Measurements from ENCODE around the gene RETNLB. TPM values are rescaled to one million over a fixed set of nuclear protein-coding genes. Genes with fewer than 3 reads are reported as not detected.

RETNLB gene
- total RNA-seq, 2 experiments from 2014 or later: not detected

DNA sequence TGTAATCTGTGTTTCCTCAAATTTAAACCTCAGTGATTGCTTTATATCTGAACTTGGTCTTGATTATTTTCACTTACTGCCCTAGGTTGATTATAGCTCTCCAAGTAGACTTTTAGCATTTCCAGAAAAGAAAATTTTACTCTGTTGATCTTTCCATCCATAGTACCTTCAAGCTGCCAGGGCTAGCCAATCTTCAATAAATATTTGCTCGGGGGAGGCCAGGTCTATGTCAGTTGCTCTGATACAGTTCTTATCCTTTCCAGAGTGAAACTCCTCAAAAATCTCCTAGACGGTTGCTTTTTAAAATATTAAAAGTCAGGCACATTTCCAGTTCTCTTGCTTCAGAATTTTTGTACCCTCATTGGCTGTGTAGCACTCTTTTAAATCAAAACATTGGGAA lies 38.8 kb downstream of the RETNLB start:
- Mint-ChIP-seq H3K9me3 (no peaks in the 10 kb centered on the region), H3K27ac (no peak overlapping the region), H3K27me3 (no peaks in the 10 kb centered on the region), H3K36me3 (ENCODE audit: low read depth) (no peaks in the 10 kb centered on the region), H3K4me1 (ENCODE audit: low read depth) (no peaks in the 10 kb centered on the region), H3K4me3 (no peak overlapping the region)
- H3K27me3 ChIP-seq (ENCODE audit: control insufficient read depth in 1 of 2, insufficient read depth in 2 of 2, low read length in 2 of 2): no peaks in the 10 kb centered on the region
- no peak overlapping the region for H3K4me3 ChIP-seq (ENCODE audit: low read length)
- no peaks in the 10 kb centered on the region for H3K36me3 ChIP-seq (ENCODE audit: insufficient read depth, low read length)
- no peak overlapping the region for H3K27ac ChIP-seq (ENCODE audit: low read depth in 1 of 2, low read length in 2 of 2)
- CTCF ChIA-PET: no interaction called here
- H3K4me1 ChIP-seq (ENCODE audit: insufficient read depth, low read length): no peaks in the 10 kb centered on the region
- H3K9me3 ChIP-seq (ENCODE audit: control insufficient read depth in 1 of 2, insufficient read depth in 1 of 2, low read length in 2 of 2): no peaks in the 10 kb centered on the region
- TF ChIP-seq CTCF (IDR thresholded peaks at IDR 0.05): no peak
- ATAC-seq (ENCODE audit: poor library complexity) (no peak), DNase-seq (no peak)
- intact Hi-C loops (cut with DNase I, micrococcal nuclease): no loop called here
- POLR2A ChIA-PET: no interaction called here

- ChIA-PET CTCF (no interaction called here), POLR2A (no interaction called here)
- H3K27me3 Mint-ChIP-seq: no peaks in the 10 kb centered on the region
- H3K36me3 ChIP-seq (ENCODE audit: insufficient read depth, low read length): no peaks in the 10 kb centered on the region
- H3K4me3 Mint-ChIP-seq: no peak overlapping the region
- no peaks in the 10 kb centered on the region for H3K9me3 ChIP-seq (ENCODE audit: control insufficient read depth in 1 of 2, insufficient read depth in 1 of 2, low read length in 2 of 2)
- H3K4me1 Mint-ChIP-seq (ENCODE audit: low read depth): no peaks in the 10 kb centered on the region
- intact Hi-C loops (cut with DNase I, micrococcal nuclease): no loop called here
- H3K27ac Mint-ChIP-seq: no peak overlapping the region
- no peaks in the 10 kb centered on the region for H3K27me3 ChIP-seq (ENCODE audit: control insufficient read depth in 1 of 2, insufficient read depth in 2 of 2, low read length in 2 of 2)
- no peak overlapping the region for H3K4me3 ChIP-seq (ENCODE audit: low read length)
- H3K9me3 Mint-ChIP-seq: no peaks in the 10 kb centered on the region
- ATAC-seq (ENCODE audit: poor library complexity) (no peak), DNase-seq (no peak)
- H3K4me1 ChIP-seq (ENCODE audit: insufficient read depth, low read length): no peaks in the 10 kb centered on the region
- no peaks in the 10 kb centered on the region for H3K36me3 Mint-ChIP-seq (ENCODE audit: low read depth)
- H3K27ac ChIP-seq (ENCODE audit: low read depth in 1 of 2, low read length in 2 of 2): no peak overlapping the region
- TF ChIP-seq CTCF (IDR thresholded peaks at IDR 0.05): no peak
Measured at GRCh38 chr3:108713816-108714215, 43.4 kb downstream of the RETNLB start.

GRCh38 chr3:108713009-108713516 lies 44.1 kb downstream of the RETNLB start:
- Histone ChIP-seq H3K4me3 (ENCODE audit: low read length) (no peak overlapping the region), H3K36me3 (ENCODE audit: insufficient read depth, low read length) (no peaks in the 10 kb centered on the region), H3K27ac (ENCODE audit: low read depth in 1 of 2, low read length in 2 of 2) (no peak overlapping the region), H3K27me3 (ENCODE audit: control insufficient read depth in 1 of 2, insufficient read depth in 2 of 2, low read length in 2 of 2) (no peaks in the 10 kb centered on the region), H3K9me3 (ENCODE audit: control insufficient read depth in 1 of 2, insufficient read depth in 1 of 2, low read length in 2 of 2) (no peaks in the 10 kb centered on the region), H3K4me1 (ENCODE audit: insufficient read depth, low read length) (no peaks in the 10 kb centered on the region)
- no peak for DNase-seq
- no peak for ATAC-seq (ENCODE audit: poor library complexity)
- Mint-ChIP-seq H3K4me1 (ENCODE audit: low read depth) (no peaks in the 10 kb centered on the region), H3K27me3 (no peaks in the 10 kb centered on the region), H3K36me3 (ENCODE audit: low read depth) (no peaks in the 10 kb centered on the region), H3K9me3 (no peaks in the 10 kb centered on the region), H3K27ac (no peak overlapping the region), H3K4me3 (no peak overlapping the region)
- TF ChIP-seq CTCF (IDR thresholded peaks at IDR 0.05): no peak
- intact Hi-C loops (cut with DNase I, micrococcal nuclease): no loop called here
- ChIA-PET POLR2A (no interaction called here), CTCF (no interaction called here)

Other genes starting within 250 kb of the RETNLB start
- under 1 TPM; 0.05 to 0.08 TPM for gene MYH15, start 246.8 kb downstream of the RETNLB start, total RNA-seq
- 1 to 10 TPM; 2.7 to 3.9 TPM for gene CIP2A, start 168.0 kb downstream of the RETNLB start, total RNA-seq
- gene DZIP3, start 167.7 kb downstream of the RETNLB start, total RNA-seq: 10 to 100 TPM; 12.2 to 14.5 TPM
- gene TRAT1, start 65.4 kb upstream of the RETNLB start, total RNA-seq: 10 to 100 TPM; 82.6 to 88.8 TPM
- not detected for gene GUCA1C, start 196.5 kb upstream of the RETNLB start, total RNA-seq